Panc1 (cell line): ENCODE data around the gene ACSM6.

Experiments used
- POLR2AphosphoS5 ChIP-seq: IDR thresholded peaks from 2 replicates; pipeline ENCODE4 v1.6.1; 2012; ENCODE audit warnings: mild to moderate bottlenecking, low read depth, low read length, moderate library complexity
- TCF7L2 ChIP-seq: IDR thresholded peaks from 2 replicates; pipeline ENCODE4 v1.6.1; 2011; ENCODE audit warnings: mild to moderate bottlenecking, low read depth, low read length, inconsistent platforms
- TF ChIP-seq, protein P1 (sequence below): fragments of 450-650 bp; IDR thresholded peaks from 2 replicates; pipeline ENCODE4 v1.5.1; 2017; ENCODE audit warnings: mild to moderate bottlenecking
- TF ChIP-seq, protein P2 (sequence below), 2 experiments: IDR thresholded peaks; 2 replicates each; pipeline ENCODE4 v1.6.1; 2011 to 2012; ENCODE audit warnings: low read depth in 2 of 2, control low read depth in 1 of 2, low read length in 1 of 2, mild to moderate bottlenecking in 1 of 2, moderate library complexity in 1 of 2; ENCODE audit not compliant: insufficient read depth in 1 of 2

DNA sequence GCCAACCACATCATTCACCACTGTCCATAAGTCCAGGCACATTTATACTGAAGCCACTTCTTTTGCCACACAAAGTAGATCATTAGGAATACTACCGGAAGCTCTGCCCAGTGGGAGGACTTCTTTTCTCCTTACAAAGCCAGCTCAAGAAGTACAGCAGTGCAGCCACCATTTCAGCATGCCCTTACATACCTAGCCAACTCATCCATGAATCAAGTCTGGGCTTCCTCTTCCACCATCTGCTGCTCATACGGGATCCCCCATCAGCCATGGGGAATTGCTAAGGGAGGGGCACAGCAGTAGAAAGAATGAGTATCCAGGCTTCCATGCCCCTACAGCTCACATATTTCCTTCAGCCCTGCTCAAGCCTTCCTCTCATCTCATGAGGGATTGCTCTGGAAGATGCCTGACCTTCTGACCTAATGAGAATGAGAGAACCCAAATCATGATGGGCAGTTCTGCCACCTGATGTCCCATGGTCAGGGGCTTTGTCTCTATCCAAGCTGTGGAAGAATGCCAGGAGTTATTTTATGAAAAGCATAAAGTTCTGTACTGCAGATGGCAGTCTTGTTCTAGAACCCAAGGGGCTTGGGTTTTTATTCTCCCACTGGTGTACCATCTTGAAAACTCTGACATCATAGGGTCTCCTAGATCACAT lies 39.5 kb downstream of the ACSM6 start:
- TF ChIP-seq, protein P1, sequence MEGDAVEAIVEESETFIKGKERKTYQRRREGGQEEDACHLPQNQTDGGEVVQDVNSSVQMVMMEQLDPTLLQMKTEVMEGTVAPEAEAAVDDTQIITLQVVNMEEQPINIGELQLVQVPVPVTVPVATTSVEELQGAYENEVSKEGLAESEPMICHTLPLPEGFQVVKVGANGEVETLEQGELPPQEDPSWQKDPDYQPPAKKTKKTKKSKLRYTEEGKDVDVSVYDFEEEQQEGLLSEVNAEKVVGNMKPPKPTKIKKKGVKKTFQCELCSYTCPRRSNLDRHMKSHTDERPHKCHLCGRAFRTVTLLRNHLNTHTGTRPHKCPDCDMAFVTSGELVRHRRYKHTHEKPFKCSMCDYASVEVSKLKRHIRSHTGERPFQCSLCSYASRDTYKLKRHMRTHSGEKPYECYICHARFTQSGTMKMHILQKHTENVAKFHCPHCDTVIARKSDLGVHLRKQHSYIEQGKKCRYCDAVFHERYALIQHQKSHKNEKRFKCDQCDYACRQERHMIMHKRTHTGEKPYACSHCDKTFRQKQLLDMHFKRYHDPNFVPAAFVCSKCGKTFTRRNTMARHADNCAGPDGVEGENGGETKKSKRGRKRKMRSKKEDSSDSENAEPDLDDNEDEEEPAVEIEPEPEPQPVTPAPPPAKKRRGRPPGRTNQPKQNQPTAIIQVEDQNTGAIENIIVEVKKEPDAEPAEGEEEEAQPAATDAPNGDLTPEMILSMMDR: no peak
- TF ChIP-seq POLR2AphosphoS5 (no peak), TCF7L2 (no peak)
- TF ChIP-seq, protein P2, sequence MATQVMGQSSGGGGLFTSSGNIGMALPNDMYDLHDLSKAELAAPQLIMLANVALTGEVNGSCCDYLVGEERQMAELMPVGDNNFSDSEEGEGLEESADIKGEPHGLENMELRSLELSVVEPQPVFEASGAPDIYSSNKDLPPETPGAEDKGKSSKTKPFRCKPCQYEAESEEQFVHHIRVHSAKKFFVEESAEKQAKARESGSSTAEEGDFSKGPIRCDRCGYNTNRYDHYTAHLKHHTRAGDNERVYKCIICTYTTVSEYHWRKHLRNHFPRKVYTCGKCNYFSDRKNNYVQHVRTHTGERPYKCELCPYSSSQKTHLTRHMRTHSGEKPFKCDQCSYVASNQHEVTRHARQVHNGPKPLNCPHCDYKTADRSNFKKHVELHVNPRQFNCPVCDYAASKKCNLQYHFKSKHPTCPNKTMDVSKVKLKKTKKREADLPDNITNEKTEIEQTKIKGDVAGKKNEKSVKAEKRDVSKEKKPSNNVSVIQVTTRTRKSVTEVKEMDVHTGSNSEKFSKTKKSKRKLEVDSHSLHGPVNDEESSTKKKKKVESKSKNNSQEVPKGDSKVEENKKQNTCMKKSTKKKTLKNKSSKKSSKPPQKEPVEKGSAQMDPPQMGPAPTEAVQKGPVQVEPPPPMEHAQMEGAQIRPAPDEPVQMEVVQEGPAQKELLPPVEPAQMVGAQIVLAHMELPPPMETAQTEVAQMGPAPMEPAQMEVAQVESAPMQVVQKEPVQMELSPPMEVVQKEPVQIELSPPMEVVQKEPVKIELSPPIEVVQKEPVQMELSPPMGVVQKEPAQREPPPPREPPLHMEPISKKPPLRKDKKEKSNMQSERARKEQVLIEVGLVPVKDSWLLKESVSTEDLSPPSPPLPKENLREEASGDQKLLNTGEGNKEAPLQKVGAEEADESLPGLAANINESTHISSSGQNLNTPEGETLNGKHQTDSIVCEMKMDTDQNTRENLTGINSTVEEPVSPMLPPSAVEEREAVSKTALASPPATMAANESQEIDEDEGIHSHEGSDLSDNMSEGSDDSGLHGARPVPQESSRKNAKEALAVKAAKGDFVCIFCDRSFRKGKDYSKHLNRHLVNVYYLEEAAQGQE (IDR thresholded peaks at IDR 0.05; ENCODE audit: insufficient read depth in 1 of 2, low read depth in 2 of 2, low read length in 1 of 2): no peak
